ENCODE measurements around the gene CALN1.
A peak's percentile ranks its signal among the peaks of the same experiment; 100 is the strongest.

- TF ChIP-seq EP300 (IDR thresholded peaks at IDR 0.05; ENCODE audit: borderline replicate concordance in 1 of 2, low read depth in 2 of 2, low read length in 2 of 2) (no peak), RAD21 (IDR thresholded peaks at IDR 0.05 in 1 of 2, conservative IDR thresholded peaks at IDR 0.05 in 1 of 2; ENCODE audit: low read depth in 2 of 2, low read length in 2 of 2) (peak; percentile 39 to 52; a peak in 3 of 4 replicates), POLR2A (IDR thresholded peaks at IDR 0.05; ENCODE audit: control extremely low read depth in 1 of 2, low read depth in 2 of 2, low read length in 2 of 2) (no peak), EZH2 (IDR thresholded peaks at IDR 0.05; ENCODE audit: low read depth, low read length, severe bottlenecking) (no peak), PHF8 (conservative IDR thresholded peaks at IDR 0.05; ENCODE audit: low read depth, low read length) (no peak), CTCF (IDR thresholded peaks at IDR 0.05; ENCODE audit: control extremely low read depth in 1 of 3, insufficient read depth in 1 of 3, low read depth in 1 of 3, low read length in 3 of 3) (peak in 2 of 3 experiments; percentile 22 to 42; a peak in 2 of 4 replicates), POLR2AphosphoS5 (IDR thresholded peaks at IDR 0.05; ENCODE audit: low read depth, low read length) (no peak)
Measured at GRCh38 chr7:71785216-71785615, 626.9 kb downstream of the CALN1 start.

All from H1 (cell line).